A549 (cell line): ENCODE data around the gene GLB1L.

Source experiments
- CBX2 ChIP-seq: fragments of 200-600 bp; sonication (generic); IDR thresholded peaks from 2 replicates; pipeline ENCODE4 v1.6.1; 2016; ENCODE audit warnings: low read depth, mild to moderate bottlenecking, borderline replicate concordance
- EP300 ChIP-seq, 2 experiments: fragments of >200 bp; sonication (Bioruptor Twin); formaldehyde crosslinking; IDR thresholded peaks; 2 replicates in 1 of 2; 3 replicates in 1 of 2; pipeline ENCODE4 v1.6.1; 2016 to 2017
- ESRRA ChIP-seq: fragments of 150-350 bp; IDR thresholded peaks from 2 replicates; pipeline ENCODE4 v1.6.1; 2014; ENCODE audit warnings: mild to moderate bottlenecking, low read length, borderline replicate concordance
- MYC ChIP-seq: IDR thresholded peaks from 2 replicates; pipeline ENCODE4 v1.6.1; 2012; ENCODE audit warnings: mild to moderate bottlenecking, inconsistent platforms, low read length, improper control_type of control experiment, borderline replicate concordance
- NPAS2 ChIP-seq: fragments of 250-450 bp; sonication (Bioruptor Pico); IDR thresholded peaks from 2 replicates; pipeline ENCODE4 v1.8.0; 2022; ENCODE audit warnings: mild to moderate bottlenecking, moderate library complexity, borderline replicate concordance
- POLR2A ChIP-seq: IDR thresholded peaks from 2 replicates; pipeline ENCODE4 v1.6.1; 2012; ENCODE audit warnings: mild to moderate bottlenecking, low read length
- RAD21 ChIP-seq, 2 experiments: fragments of >200 bp in 1 of 2; sonication (Bioruptor Twin) in 1 of 2; formaldehyde crosslinking in 1 of 2; IDR thresholded peaks in 1 of 2; conservative IDR thresholded peaks in 1 of 2; 2 replicates in 1 of 2; 3 replicates in 1 of 2; pipeline ENCODE4 v1.6.1; 2012 to 2018; ENCODE audit warnings: inconsistent platforms in 1 of 2
- RFX5 ChIP-seq: fragments of 450-650 bp; IDR thresholded peaks from 2 replicates; pipeline ENCODE4 v1.7.1; 2014; ENCODE audit warnings: antibody characterized with exemption, mild to moderate bottlenecking, moderate library complexity
- SMC3 ChIP-seq: fragments of >200 bp; sonication (Bioruptor Twin); formaldehyde crosslinking; IDR thresholded peaks from 3 replicates; pipeline ENCODE4 v1.6.1; 2018; ENCODE audit warnings: inconsistent platforms
- SREBF2 ChIP-seq: fragments of 450-650 bp; IDR thresholded peaks from 2 replicates; pipeline ENCODE4 v1.6.1; 2014; ENCODE audit warnings: mild to moderate bottlenecking, moderate library complexity
- TF ChIP-seq, protein P1 (sequence below): fragments of >200 bp; sonication (Bioruptor Twin); formaldehyde crosslinking; IDR thresholded peaks from 3 replicates; pipeline ENCODE4 v1.5.1; 2016
- TF ChIP-seq, protein P2 (sequence below): IDR thresholded peaks from 2 replicates; pipeline ENCODE4 v1.6.1; 2012

- TF ChIP-seq EP300 (IDR thresholded peaks at IDR 0.05): no peak
- TF ChIP-seq, protein P1, sequence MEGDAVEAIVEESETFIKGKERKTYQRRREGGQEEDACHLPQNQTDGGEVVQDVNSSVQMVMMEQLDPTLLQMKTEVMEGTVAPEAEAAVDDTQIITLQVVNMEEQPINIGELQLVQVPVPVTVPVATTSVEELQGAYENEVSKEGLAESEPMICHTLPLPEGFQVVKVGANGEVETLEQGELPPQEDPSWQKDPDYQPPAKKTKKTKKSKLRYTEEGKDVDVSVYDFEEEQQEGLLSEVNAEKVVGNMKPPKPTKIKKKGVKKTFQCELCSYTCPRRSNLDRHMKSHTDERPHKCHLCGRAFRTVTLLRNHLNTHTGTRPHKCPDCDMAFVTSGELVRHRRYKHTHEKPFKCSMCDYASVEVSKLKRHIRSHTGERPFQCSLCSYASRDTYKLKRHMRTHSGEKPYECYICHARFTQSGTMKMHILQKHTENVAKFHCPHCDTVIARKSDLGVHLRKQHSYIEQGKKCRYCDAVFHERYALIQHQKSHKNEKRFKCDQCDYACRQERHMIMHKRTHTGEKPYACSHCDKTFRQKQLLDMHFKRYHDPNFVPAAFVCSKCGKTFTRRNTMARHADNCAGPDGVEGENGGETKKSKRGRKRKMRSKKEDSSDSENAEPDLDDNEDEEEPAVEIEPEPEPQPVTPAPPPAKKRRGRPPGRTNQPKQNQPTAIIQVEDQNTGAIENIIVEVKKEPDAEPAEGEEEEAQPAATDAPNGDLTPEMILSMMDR: no peak
- TF ChIP-seq MYC: no peak
- no peak for TF ChIP-seq SMC3
- TF ChIP-seq SREBF2: no peak
- TF ChIP-seq, protein P2, sequence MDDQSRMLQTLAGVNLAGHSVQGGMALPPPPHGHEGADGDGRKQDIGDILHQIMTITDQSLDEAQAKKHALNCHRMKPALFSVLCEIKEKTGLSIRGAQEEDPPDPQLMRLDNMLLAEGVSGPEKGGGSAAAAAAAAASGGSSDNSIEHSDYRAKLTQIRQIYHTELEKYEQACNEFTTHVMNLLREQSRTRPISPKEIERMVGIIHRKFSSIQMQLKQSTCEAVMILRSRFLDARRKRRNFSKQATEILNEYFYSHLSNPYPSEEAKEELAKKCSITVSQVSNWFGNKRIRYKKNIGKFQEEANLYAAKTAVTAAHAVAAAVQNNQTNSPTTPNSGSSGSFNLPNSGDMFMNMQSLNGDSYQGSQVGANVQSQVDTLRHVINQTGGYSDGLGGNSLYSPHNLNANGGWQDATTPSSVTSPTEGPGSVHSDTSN: no peak
- no peak for TF ChIP-seq POLR2A
- TF ChIP-seq RAD21 (conservative IDR thresholded peaks at IDR 0.05 in 1 of 2, IDR thresholded peaks at IDR 0.05 in 1 of 2): no peak
- no peak for TF ChIP-seq RFX5
- TF ChIP-seq ESRRA: no peak
- no peak for TF ChIP-seq CBX2
- TF ChIP-seq NPAS2 (CRISPR knock-in tag): no peak
Observed at GRCh38 chr2:219223831-219224610, 21.2 kb downstream of the GLB1L start.
